Measurements from ENCODE around the gene ZCCHC24.

DNA sequence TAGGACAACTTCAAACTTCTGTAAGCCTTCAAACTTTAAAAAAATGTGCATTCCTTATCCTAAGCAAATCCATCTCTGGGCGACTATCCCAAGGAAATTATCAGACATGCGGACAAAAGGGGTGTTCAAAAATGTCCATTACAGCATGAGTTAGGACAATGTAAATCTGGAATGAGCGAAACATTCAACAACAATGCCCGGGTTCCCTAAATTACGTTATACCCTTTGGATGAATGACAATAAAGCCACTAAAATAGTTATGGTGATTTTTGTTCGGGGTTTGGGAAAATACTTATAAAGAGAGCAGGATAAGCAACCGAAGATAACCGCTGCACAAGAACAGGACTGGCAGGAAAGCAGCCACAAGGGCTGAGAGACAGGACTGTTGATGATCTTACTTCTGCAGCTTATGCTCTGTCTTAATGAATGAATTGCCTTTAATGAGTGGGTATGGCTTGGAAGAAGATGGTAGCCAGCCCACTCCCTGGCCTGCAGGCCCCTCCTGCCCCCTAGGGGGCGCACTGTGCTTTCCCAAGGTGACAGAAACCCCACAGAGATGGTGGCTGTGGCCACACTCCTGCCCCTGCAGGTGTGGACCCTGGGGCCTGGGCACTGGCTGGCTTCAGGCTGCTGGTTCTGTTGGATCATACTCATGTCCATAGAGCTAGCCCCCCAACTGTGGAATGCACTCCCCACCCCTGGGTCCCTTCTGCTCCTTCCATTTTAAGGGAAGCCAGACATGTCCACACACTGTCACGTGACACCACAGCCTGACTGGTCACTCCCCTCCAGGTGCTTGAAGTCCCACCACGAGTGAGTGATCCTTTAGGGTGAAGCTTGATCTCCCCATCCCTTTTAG is 45.0 kb downstream of the ZCCHC24 start:
- TF ChIP-seq, protein P1, sequence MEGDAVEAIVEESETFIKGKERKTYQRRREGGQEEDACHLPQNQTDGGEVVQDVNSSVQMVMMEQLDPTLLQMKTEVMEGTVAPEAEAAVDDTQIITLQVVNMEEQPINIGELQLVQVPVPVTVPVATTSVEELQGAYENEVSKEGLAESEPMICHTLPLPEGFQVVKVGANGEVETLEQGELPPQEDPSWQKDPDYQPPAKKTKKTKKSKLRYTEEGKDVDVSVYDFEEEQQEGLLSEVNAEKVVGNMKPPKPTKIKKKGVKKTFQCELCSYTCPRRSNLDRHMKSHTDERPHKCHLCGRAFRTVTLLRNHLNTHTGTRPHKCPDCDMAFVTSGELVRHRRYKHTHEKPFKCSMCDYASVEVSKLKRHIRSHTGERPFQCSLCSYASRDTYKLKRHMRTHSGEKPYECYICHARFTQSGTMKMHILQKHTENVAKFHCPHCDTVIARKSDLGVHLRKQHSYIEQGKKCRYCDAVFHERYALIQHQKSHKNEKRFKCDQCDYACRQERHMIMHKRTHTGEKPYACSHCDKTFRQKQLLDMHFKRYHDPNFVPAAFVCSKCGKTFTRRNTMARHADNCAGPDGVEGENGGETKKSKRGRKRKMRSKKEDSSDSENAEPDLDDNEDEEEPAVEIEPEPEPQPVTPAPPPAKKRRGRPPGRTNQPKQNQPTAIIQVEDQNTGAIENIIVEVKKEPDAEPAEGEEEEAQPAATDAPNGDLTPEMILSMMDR (conservative IDR thresholded peaks at IDR 0.05), result no peak; the same call in 1 of the 2 replicates
- no peak for TF ChIP-seq ZFX (IDR thresholded peaks at IDR 0.05)
